ENCODE measurements around the gene VGF.

VGF gene

GRCh38 chr7:101165958-101166647 is 734 bp upstream of the VGF start:
- no peak for DNase-seq (ENCODE audit: low read depth in 3 of 3)

- no peak for DNase-seq (ENCODE audit: low read depth in 3 of 3)
Observed at GRCh38 chr7:101164071-101164840, 1.1 kb downstream of the VGF start.

- no peak for DNase-seq (ENCODE audit: low read depth in 3 of 3)
Observed at GRCh38 chr7:101163279-101164070, 1.9 kb downstream of the VGF start.

GRCh38 chr7:101162551-101163278 is 2.7 kb downstream of the VGF start:
- DNase-seq (ENCODE audit: low read depth in 3 of 3), result no peak

- DNase-seq (ENCODE audit: low read depth in 3 of 3), result no peak
Observed at GRCh38 chr7:101161692-101162471, 3.5 kb downstream of the VGF start.

- DNase-seq (ENCODE audit: low read depth in 3 of 3), result no peak
Observed at GRCh38 chr7:101160910-101161309, 4.5 kb downstream of the VGF start.

- DNase-seq (ENCODE audit: low read depth in 3 of 3), result no peak
Observed at GRCh38 chr7:101159696-101160674, 5.4 kb downstream of the VGF start.

- no peak for DNase-seq (ENCODE audit: low read depth in 3 of 3)
Observed at GRCh38 chr7:101156866-101157589, 8.3 kb downstream of the VGF start.

GRCh38 chr7:101156277-101156676 is 9.1 kb downstream of the VGF start:
- DNase-seq (ENCODE audit: low read depth in 3 of 3), result no peak

- DNase-seq (ENCODE audit: low read depth in 3 of 3), result no peak
Observed at GRCh38 chr7:101155303-101155702, 10.1 kb downstream of the VGF start.

- no peak for DNase-seq (ENCODE audit: low read depth in 3 of 3)
Observed at GRCh38 chr7:101154693-101155102, 10.7 kb downstream of the VGF start.

- DNase-seq (ENCODE audit: low read depth in 3 of 3), result peak; percentile 87 to 94 (median 88)
Observed at GRCh38 chr7:101153969-101154692, 11.2 kb downstream of the VGF start, which contains the start of gene AP1S1. AP1S1 (plus strand) TSS chr7:101154476; CDS start chr7:101154515, 39 bp downstream.

GRCh38 chr7:101151908-101152651 is 13.3 kb downstream of the VGF start:
- no peak for DNase-seq (ENCODE audit: low read depth in 3 of 3)

GRCh38 chr7:101140746-101141382 is 24.5 kb downstream of the VGF start:
- DNase-seq (ENCODE audit: low read depth in 3 of 3), result no peak

- no peak for DNase-seq (ENCODE audit: low read depth in 3 of 3)
Observed at GRCh38 chr7:101140339-101140699, 25.1 kb downstream of the VGF start.

GRCh38 chr7:101138213-101138870 is 27.0 kb downstream of the VGF start:
- peak; percentile 75 to 90 (median 84) for DNase-seq (ENCODE audit: low read depth in 3 of 3)
